GM20431 (cell line): Measurements from ENCODE around the gene BBS7.

Experiments used
- in situ Hi-C: fragments of 300-500 bp; cut with MseI, MboI; formaldehyde crosslinking; loops from one replicate; pipeline ENCODE4 v1.15.0; 2020; ENCODE audit warnings: low sequenced_read_pairs; ENCODE audit not compliant: unreplicated experiment

BBS7 gene

DNA sequence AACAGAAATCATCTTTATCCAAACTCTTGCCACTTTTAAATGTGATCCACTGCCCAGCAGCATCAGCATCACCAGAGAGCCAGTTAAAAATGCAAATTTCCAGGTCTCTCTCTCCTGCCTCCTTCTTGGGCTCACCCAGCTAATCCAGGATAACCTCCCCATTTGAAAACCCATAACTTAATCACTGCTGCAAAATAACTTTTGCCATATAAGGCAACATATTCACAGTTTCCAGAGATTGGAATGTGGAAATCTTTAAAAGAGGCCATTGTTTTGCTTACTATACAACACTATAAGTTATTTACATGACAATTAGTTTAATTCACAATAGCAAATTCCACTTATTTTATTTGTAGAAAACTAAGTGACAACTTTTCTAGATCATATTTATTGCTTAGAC, 74.0 kb downstream of the BBS7 start:
- in situ Hi-C loops: no loop called here

GRCh38 chr4:121794505-121795188, 75.6 kb downstream of the BBS7 start:
- in situ Hi-C loops: no loop called here

DNA sequence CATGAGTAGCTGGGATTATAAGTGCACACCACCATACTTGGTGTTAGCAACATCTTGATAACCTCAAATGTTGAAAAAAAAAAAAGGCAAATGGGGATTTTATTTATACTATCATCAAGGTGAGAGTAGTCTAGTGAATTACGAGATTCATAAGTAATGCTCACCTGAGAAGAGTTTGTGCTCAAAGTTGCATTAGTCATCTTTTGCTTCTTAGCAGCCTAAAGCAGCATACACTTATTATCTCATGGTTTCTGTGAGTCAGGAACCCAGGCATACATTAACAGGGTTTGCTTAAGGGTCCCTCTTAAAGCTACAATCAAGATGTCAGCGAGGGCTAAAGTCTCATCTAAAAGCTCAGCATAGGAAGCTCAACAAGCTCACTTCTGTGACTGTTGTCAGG, 77.3 kb downstream of the BBS7 start:
- in situ Hi-C loops: no loop called here

- in situ Hi-C loops: no loop called here
Measured at GRCh38 chr4:121791481-121791880, 78.8 kb downstream of the BBS7 start.

GRCh38 chr4:121790976-121791375, 79.3 kb downstream of the BBS7 start:
- in situ Hi-C loops: no loop called here

GRCh38 chr4:121789960-121790829, 80.1 kb downstream of the BBS7 start:
- in situ Hi-C loops: no loop called here

DNA sequence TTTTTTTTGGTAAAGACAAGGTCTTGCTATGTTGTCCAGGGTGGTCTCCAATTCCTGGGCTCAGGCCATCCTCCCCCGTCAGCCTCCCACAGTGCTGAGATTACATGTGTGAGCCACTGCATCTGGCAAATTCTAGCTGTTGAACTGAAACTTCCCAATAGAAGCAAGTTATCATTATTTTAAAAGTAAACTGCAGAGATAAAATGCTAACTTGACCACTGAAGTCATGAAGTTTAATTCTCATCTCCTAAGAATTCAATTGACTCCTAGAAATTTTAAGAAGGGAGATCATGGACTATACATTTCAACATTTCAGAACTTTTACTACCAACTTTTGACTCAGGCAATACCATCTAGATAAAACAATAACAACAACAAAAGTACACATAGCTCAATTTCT, 80.8 kb downstream of the BBS7 start:
- in situ Hi-C loops: no loop called here

DNA sequence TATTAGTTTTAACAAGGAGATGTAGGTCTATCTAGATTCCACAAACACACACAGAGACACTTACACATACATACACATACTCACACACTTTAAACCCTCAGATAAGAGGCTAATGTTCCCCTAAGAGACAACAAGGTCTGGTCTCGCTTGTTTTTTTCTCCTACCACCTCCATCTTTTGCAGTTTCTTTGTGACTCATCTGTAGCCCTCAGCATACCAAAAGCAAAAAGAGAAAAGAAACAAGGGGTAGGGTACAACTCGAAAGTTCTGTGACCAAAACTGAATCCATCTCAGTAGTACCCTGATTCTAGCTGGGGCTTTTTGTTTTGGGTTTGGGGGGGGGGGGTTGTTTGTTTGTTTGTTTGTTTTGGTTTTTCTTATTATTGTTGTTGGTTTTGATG, 81.4 kb downstream of the BBS7 start:
- in situ Hi-C loops: no loop called here

DNA sequence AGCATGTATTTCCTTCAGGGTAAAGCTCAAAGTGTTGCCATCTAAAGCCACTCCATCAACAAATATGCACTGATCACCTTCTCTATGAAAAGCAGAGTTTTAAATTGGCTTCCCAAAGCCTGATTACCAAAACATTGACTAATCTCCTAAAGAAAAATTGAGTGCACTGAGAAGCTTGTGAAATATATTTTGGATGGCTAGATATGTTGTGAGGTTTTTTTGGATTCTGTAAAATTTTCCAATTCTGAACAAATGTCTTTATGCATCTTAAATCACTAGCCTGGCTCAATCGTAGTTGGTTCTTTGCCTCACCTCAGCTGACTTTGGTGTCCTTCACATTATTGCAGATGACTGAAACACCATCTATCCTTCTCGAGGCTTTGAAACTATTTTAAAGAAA, 84.1 kb downstream of the BBS7 start:
- in situ Hi-C loops: no loop called here

GRCh38 chr4:121785479-121785878, 84.8 kb downstream of the BBS7 start:
- in situ Hi-C loops: no loop called here

DNA sequence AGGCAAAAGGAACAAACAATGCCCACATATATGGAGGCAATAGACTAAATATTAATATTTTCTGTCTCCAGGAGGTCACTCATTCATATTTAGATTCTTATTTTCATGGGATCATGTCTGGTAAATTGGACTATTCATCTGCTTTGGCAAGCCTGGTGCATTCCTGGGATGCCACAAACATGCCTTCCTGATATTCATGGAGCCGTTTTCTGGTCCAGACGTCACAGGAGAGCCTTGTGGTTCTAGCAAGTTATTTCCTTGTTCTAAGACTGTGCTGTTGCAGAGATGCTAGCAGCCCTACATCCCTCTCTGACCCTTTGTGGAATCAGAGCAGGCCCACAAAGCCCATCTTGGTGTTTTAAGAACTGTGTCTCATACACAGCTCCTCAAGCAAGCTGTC, 85.3 kb downstream of the BBS7 start:
- in situ Hi-C loops: no loop called here

DNA sequence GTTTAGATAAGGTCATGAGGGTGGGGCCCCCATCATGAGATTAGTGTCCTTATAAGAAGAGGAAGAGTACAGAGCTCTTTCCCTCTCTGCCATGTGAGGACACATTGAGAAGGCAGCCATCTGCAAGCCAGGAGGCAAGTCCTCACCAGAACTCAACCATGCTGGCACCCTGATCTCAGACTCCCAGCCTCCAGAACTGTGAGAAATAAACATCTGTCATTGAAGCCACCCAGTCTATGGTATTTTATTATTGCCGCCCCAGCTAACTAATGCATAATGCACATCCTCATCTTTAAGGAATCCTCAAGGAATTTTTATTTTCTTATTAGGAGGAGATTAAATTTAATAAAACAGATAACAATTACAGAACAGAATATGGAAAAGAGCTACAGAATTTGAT, 85.9 kb downstream of the BBS7 start:
- in situ Hi-C loops: no loop called here

- in situ Hi-C loops: no loop called here
Measured at GRCh38 chr4:121783210-121783609, 87.1 kb downstream of the BBS7 start.

- in situ Hi-C loops: no loop called here
Measured at GRCh38 chr4:121778991-121779628, 91.2 kb downstream of the BBS7 start.

GRCh38 chr4:121777625-121778024, 92.6 kb downstream of the BBS7 start:
- in situ Hi-C loops: no loop called here

DNA sequence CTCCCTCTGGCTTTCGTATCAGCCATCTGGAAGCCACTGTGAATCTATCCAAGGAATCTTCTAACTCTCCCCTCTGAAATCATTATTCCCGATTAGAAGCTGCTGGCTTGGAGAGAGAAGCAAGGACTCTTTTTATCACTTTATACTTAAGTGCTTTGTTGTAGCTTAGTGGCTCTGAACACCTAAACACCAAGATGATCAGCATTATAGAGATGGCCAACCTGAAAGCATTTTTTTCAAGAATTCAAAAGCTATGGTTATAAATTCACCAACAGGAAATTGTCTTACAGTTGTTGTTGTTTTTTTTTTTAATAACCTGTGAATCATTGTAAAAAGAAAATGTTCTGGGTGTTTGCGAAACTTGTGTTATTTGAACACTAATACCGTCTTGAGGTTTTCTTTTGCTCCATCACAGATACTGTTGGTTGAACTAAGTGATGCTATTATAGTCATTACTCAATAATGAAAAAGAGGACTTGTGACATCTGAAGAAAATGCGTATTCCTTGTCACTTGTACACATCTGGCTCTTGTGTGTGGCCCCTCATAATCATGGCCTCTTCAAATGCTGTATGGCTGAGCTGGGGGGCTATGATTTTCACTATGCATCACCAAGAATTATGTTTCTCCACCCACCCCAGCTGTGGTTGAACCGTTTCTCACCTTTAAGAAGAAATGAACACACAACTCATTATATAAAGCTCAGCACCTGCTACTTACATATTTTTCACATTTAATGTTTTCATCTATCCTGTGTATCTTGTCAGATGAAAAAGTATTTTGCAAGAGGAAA, 93.5 kb downstream of the BBS7 start:
- in situ Hi-C loops: no loop called here
